Panc1 (cell line): ENCODE measurements around the gene CARHSP1. TPM values are rescaled to one million over a fixed set of nuclear protein-coding genes. Genes with fewer than 3 reads are reported as not detected.

Source experiments
- ATAC-seq: fragments of 200-7000 bp; cut with Tn5 transposase; 2 replicates; pipeline ENCODE4 v1.9.1; 2020; ENCODE audit warnings: mild to moderate bottlenecking, moderate library complexity
- BruUV-seq: library from RNA; stranded (reverse); fragments of 400-500 nt; replicated peaks from 2 replicates; lab custom pipeline; 2021; lab: Mats Ljungman, UMichigan
- CTCF ChIA-PET: fragments of 300-600 bp; sonication (Branson Sonifier 250); formaldehyde crosslinking; loops from one replicate; lab custom pipeline; 2022; ENCODE audit warnings: antibody characterized with exemption; lab: Charles Lee
- POLR2A ChIA-PET: fragments of 300-600 bp; sonication (Branson Sonifier 250); formaldehyde crosslinking; loops from one replicate; lab custom pipeline; 2022; ENCODE audit warnings: antibody characterized with exemption; lab: Charles Lee
- DNase-seq: peaks from one replicate; pipeline ENCODE4 v3.0.0-alpha.2; 2010; ENCODE audit warnings: low read depth, low spot score
- H3K27ac ChIP-seq: 2 replicates; pipeline ENCODE4 v1.5.1; 2011; ENCODE audit warnings: mild to moderate bottlenecking, low read length, inconsistent platforms
- H3K27me3 ChIP-seq: fragments of 200-500 bp; sonication (Bioruptor generic); 2 replicates; pipeline ENCODE4 v1.6.0; 2014; ENCODE audit warnings: low read length, inconsistent platforms; ENCODE audit not compliant: control insufficient read depth, insufficient read depth
- H3K36me3 ChIP-seq: fragments of 200-500 bp; sonication (Bioruptor generic); 2 replicates; pipeline ENCODE4 v1.5.1; 2014; ENCODE audit warnings: inconsistent platforms, mild to moderate bottlenecking, low read length, moderate library complexity; ENCODE audit not compliant: control insufficient read depth, insufficient read depth
- H3K4me1 ChIP-seq: 2 replicates; pipeline ENCODE4 v1.5.1; 2011; ENCODE audit warnings: inconsistent platforms, mild to moderate bottlenecking, low read length, moderate library complexity; ENCODE audit not compliant: control insufficient read depth, insufficient read depth
- H3K4me3 ChIP-seq, 2 experiments: 2 replicates each; pipeline ENCODE4 v1.5.1; 2011 to 2012; ENCODE audit warnings: low read depth in 2 of 2, low read length in 2 of 2, mild to moderate bottlenecking in 2 of 2, inconsistent platforms in 1 of 2, moderate library complexity in 1 of 2
- H3K9me3 ChIP-seq: fragments of 200-500 bp; sonication (Bioruptor generic); 2 replicates; pipeline ENCODE4 v1.5.1; 2014; ENCODE audit warnings: low read depth, mild to moderate bottlenecking, inconsistent platforms, low read length, moderate library complexity; ENCODE audit not compliant: control insufficient read depth, insufficient read depth
- POLR2AphosphoS5 ChIP-seq: IDR thresholded peaks from 2 replicates; pipeline ENCODE4 v1.6.1; 2012; ENCODE audit warnings: mild to moderate bottlenecking, low read depth, low read length, moderate library complexity
- TCF7L2 ChIP-seq: IDR thresholded peaks from 2 replicates; pipeline ENCODE4 v1.6.1; 2011; ENCODE audit warnings: mild to moderate bottlenecking, low read depth, low read length, inconsistent platforms
- in situ Hi-C: cut with HindIII; loops from 2 replicates; pipeline ENCODE4 v1.10.0; 2016; ENCODE audit warnings: low sequenced_read_pairs, low pct_unique_long_range_greater_than_20kb
- intact Hi-C: fragments of 100-400 bp; cut with micrococcal nuclease; formaldehyde crosslinking; loops from one replicate; pipeline ENCODE4 v1.10.0; 2022; ENCODE audit not compliant: unreplicated experiment
- total RNA-seq: library from RNA; stranded (reverse); gene quantifications from one replicate; pipeline ENCODE4 v1.2.1, GENCODE V29; 2021; ENCODE audit not compliant: unreplicated experiment
- TF ChIP-seq, protein P1 (sequence below), 2 experiments: IDR thresholded peaks; 2 replicates each; pipeline ENCODE4 v1.6.1; 2011 to 2012; ENCODE audit warnings: low read depth in 2 of 2, control low read depth in 1 of 2, low read length in 1 of 2, mild to moderate bottlenecking in 1 of 2, moderate library complexity in 1 of 2; ENCODE audit not compliant: insufficient read depth in 1 of 2
- TF ChIP-seq, protein P2 (sequence below): fragments of 450-650 bp; IDR thresholded peaks from 2 replicates; pipeline ENCODE4 v1.5.1; 2017; ENCODE audit warnings: mild to moderate bottlenecking

The CARHSP1 gene
- total RNA-seq, 1 experiment from 2014 or later, result 158 TPM

DNA sequence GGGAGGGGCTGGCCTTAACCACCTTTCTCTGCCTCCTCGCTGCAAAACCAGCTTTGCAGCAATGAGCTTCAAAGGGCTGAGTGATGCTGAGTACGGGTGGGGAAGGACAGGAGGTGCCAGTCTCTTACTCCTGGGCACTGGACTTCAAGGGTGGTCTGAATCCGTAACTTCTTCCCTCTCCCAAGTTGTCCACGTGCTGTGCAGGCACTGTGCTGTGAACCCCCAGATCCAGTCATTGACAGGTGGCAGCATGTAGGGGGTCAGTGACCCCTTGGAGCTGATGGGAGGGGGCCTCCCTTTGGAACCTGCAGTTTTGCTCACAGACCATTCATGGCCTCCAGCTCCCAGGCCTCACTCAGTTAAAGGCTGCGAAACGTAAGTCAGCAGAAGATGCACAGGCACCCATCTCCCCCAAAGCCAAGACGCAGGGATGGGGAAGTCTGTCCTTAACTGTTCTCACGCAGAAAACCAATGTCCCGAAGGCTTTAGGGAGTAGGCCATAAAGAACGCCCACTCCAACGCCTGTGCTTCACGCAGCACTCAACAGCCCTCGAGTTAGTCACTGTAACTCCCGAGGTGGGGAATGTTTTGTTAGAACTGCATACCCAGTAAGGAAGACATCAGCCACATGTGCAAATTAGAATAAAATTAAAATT lies 21.2 kb upstream of the CARHSP1 start:
- ChIA-PET POLR2A (no interaction called here), CTCF (no interaction called here)
- DNase-seq (no peak), ATAC-seq (no peak)
- intact Hi-C loops (no loop called here), in situ Hi-C loops (no loop called here)
- Histone ChIP-seq H3K36me3 (peaks cover 5% of the 10 kb centered on the region; the same call in 1 of the 2 replicates), H3K4me1 (peaks cover 4% of the 10 kb centered on the region; the same call in 1 of the 2 replicates), H3K27ac (no peak overlapping the region), H3K4me3 (no peak overlapping the region), H3K9me3 (no peaks in the 10 kb centered on the region), H3K27me3 (no peaks in the 10 kb centered on the region)
- BruUV-seq, result no TSS peak
- TF ChIP-seq, protein P1, sequence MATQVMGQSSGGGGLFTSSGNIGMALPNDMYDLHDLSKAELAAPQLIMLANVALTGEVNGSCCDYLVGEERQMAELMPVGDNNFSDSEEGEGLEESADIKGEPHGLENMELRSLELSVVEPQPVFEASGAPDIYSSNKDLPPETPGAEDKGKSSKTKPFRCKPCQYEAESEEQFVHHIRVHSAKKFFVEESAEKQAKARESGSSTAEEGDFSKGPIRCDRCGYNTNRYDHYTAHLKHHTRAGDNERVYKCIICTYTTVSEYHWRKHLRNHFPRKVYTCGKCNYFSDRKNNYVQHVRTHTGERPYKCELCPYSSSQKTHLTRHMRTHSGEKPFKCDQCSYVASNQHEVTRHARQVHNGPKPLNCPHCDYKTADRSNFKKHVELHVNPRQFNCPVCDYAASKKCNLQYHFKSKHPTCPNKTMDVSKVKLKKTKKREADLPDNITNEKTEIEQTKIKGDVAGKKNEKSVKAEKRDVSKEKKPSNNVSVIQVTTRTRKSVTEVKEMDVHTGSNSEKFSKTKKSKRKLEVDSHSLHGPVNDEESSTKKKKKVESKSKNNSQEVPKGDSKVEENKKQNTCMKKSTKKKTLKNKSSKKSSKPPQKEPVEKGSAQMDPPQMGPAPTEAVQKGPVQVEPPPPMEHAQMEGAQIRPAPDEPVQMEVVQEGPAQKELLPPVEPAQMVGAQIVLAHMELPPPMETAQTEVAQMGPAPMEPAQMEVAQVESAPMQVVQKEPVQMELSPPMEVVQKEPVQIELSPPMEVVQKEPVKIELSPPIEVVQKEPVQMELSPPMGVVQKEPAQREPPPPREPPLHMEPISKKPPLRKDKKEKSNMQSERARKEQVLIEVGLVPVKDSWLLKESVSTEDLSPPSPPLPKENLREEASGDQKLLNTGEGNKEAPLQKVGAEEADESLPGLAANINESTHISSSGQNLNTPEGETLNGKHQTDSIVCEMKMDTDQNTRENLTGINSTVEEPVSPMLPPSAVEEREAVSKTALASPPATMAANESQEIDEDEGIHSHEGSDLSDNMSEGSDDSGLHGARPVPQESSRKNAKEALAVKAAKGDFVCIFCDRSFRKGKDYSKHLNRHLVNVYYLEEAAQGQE (IDR thresholded peaks at IDR 0.05; ENCODE audit: insufficient read depth in 1 of 2, low read depth in 2 of 2, low read length in 1 of 2), result no peak
- TF ChIP-seq TCF7L2 (no peak), POLR2AphosphoS5 (no peak)
- TF ChIP-seq, protein P2, sequence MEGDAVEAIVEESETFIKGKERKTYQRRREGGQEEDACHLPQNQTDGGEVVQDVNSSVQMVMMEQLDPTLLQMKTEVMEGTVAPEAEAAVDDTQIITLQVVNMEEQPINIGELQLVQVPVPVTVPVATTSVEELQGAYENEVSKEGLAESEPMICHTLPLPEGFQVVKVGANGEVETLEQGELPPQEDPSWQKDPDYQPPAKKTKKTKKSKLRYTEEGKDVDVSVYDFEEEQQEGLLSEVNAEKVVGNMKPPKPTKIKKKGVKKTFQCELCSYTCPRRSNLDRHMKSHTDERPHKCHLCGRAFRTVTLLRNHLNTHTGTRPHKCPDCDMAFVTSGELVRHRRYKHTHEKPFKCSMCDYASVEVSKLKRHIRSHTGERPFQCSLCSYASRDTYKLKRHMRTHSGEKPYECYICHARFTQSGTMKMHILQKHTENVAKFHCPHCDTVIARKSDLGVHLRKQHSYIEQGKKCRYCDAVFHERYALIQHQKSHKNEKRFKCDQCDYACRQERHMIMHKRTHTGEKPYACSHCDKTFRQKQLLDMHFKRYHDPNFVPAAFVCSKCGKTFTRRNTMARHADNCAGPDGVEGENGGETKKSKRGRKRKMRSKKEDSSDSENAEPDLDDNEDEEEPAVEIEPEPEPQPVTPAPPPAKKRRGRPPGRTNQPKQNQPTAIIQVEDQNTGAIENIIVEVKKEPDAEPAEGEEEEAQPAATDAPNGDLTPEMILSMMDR, result no peak

DNA sequence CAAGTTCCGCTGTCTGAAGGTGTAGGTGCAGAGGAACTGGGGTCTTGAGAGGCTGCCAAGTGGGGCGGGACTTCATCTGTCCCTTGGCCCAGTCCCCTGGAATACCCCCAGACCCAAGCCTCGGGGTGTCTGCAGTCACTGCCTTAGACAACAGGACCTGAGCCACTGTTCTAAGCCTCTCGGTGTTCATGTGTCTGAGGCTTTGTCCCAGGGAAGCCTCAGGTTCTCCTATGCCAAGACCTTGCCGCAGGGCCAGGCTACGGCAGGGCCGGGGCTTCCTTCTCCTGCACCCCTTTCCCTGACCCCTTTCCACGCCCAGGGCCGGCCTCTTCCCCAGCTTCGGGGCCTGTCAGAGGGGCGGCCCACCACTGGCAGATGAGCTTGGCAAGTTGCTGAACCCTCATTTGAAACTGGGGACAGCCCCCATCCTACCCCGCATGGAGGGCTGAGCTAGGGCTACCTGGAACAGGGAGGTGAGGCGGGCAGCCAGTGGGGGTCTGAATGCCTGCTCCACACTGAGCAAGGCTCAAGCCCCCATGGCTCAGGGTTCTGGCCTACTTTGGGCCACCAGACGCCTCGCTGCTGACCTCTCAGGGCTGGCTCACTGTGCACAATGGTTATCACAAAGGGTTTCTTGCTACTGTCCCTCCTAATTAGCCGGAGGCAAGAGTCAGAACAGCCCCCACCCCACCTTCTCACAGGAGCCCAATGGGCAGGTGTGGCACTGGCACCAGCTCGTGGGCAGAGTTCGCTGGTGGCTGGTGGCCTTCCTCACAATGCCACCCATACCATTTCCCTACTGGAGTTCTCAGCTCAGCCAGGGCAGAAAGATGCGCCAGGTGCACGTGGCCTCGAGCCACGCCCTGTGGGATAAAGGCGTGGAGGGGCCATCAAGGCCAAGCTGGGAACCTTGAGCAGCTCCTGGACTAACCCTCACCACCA lies 20.4 kb upstream of the CARHSP1 start:
- ChIA-PET POLR2A (no interaction called here), CTCF (no interaction called here)
- Histone ChIP-seq H3K27me3 (no peaks in the 10 kb centered on the region), H3K4me3 (no peak overlapping the region), H3K36me3 (peaks cover 4% of the 10 kb centered on the region; the same call in 1 of the 2 replicates), H3K4me1 (peaks cover 4% of the 10 kb centered on the region; the same call in 1 of the 2 replicates), H3K9me3 (no peaks in the 10 kb centered on the region), H3K27ac (no peak overlapping the region)
- TF ChIP-seq, protein P2, result no peak
- TF ChIP-seq POLR2AphosphoS5, result 0 out of 2 replicates have a peak, but pooled peaks have one; percentile 22
- intact Hi-C loops (no loop called here), in situ Hi-C loops (no loop called here)
- no peak for ATAC-seq
- BruUV-seq, result no TSS peak
- no peak for DNase-seq
